Measurements from ENCODE around the gene DNAH1. TPM values are rescaled to one million over a fixed set of nuclear protein-coding genes. Genes with fewer than 3 reads are reported as not detected.

The DNAH1 gene
- total and polyA plus RNA-seq, 4 donors = 0.88 to 24.1 (median 10.8) TPM

GRCh38 chr3:52325686-52326085 lies 9.6 kb downstream of the DNAH1 start:
- Histone ChIP-seq H3K9me3 (ENCODE audit: control insufficient read depth, low read length) (no peaks in the 10 kb centered on the region), H3K27ac (ENCODE audit: low read depth in 1 of 2, low read length in 2 of 2) (no peak overlapping the region), H3K4me3 (ENCODE audit: low read length in 2 of 2) (no peak overlapping the region), H3K4me1 (ENCODE audit: control insufficient read depth in 1 of 2, insufficient read depth in 2 of 2, low read length in 2 of 2) (no peaks in the 10 kb centered on the region), H3K36me3 (ENCODE audit: control insufficient read depth in 1 of 2, insufficient read depth in 2 of 2, low read length in 1 of 2) (no peaks in the 10 kb centered on the region), H3K27me3 (ENCODE audit: control insufficient read depth in 1 of 2, insufficient read depth in 2 of 2, low read length in 1 of 2) (no peaks in the 10 kb centered on the region)
- intact Hi-C loops (cut with DNase I) = no loop called here
- no peak for ATAC-seq (ENCODE audit: low FRiP score)
- no peak for DNase-seq

- Histone ChIP-seq H3K4me3 (ENCODE audit: low read length in 2 of 2) (no peak overlapping the region), H3K36me3 (ENCODE audit: control insufficient read depth in 1 of 2, insufficient read depth in 2 of 2, low read length in 1 of 2) (no peaks in the 10 kb centered on the region), H3K27me3 (ENCODE audit: control insufficient read depth in 1 of 2, insufficient read depth in 2 of 2, low read length in 1 of 2) (no peaks in the 10 kb centered on the region), H3K27ac (ENCODE audit: low read depth in 1 of 2, low read length in 2 of 2) (no peak overlapping the region), H3K9me3 (ENCODE audit: control insufficient read depth, low read length) (no peaks in the 10 kb centered on the region), H3K4me1 (ENCODE audit: control insufficient read depth in 1 of 2, insufficient read depth in 2 of 2, low read length in 2 of 2) (no peaks in the 10 kb centered on the region)
- intact Hi-C loops (cut with DNase I) = no loop called here
- ATAC-seq (ENCODE audit: low FRiP score) (no peak), DNase-seq (no peak)
- 82 to 87% methylated on average over 6 of the region's 6 CpGs for WGBS, 2 donors
These were observed 10.9 kb downstream of the DNAH1 start for GRCh38 chr3:52326976-52327375.

GRCh38 chr3:52327486-52328290 lies 11.6 kb downstream of the DNAH1 start:
- DNase-seq = no peak
- no peak for ATAC-seq (ENCODE audit: low FRiP score)
- 54 to 62% methylated on average over 5 of the region's 5 CpGs for WGBS, 2 donors
- Histone ChIP-seq H3K4me3 (ENCODE audit: low read length in 2 of 2) (no peak overlapping the region), H3K27ac (ENCODE audit: low read depth in 1 of 2, low read length in 2 of 2) (no peak overlapping the region), H3K27me3 (ENCODE audit: control insufficient read depth in 1 of 2, insufficient read depth in 2 of 2, low read length in 1 of 2) (no peaks in the 10 kb centered on the region), H3K9me3 (ENCODE audit: control insufficient read depth, low read length) (no peaks in the 10 kb centered on the region), H3K36me3 (ENCODE audit: control insufficient read depth in 1 of 2, insufficient read depth in 2 of 2, low read length in 1 of 2) (peaks cover 0 to 3% of the 10 kb centered on the region in 2 donors), H3K4me1 (ENCODE audit: control insufficient read depth in 1 of 2, insufficient read depth in 2 of 2, low read length in 2 of 2) (no peaks in the 10 kb centered on the region)
- intact Hi-C loops (cut with DNase I) = no loop called here

- no peaks in the 10 kb centered on the region for H3K27me3 ChIP-seq (ENCODE audit: control insufficient read depth in 1 of 2, insufficient read depth in 2 of 2, low read length in 1 of 2)
- no peak for ATAC-seq (ENCODE audit: low FRiP score)
- H3K9me3 ChIP-seq (ENCODE audit: control insufficient read depth, low read length) = no peaks in the 10 kb centered on the region
- no peak overlapping the region for H3K27ac ChIP-seq (ENCODE audit: low read depth in 1 of 2, low read length in 2 of 2)
- no peaks in the 10 kb centered on the region for H3K4me1 ChIP-seq (ENCODE audit: control insufficient read depth in 1 of 2, insufficient read depth in 2 of 2, low read length in 2 of 2)
- 84 to 92% methylated on average over 5 of the region's 5 CpGs for WGBS, 2 donors
- H3K36me3 ChIP-seq (ENCODE audit: control insufficient read depth in 1 of 2, insufficient read depth in 2 of 2, low read length in 1 of 2) = peaks cover 0 to 3% of the 10 kb centered on the region in 2 donors
- no peak for DNase-seq
- H3K4me3 ChIP-seq (ENCODE audit: low read length in 2 of 2) = no peak overlapping the region
- intact Hi-C loops (cut with DNase I) = no loop called here
These were observed 12.5 kb downstream of the DNAH1 start for GRCh38 chr3:52328536-52329080.

- no peak for DNase-seq
- peaks cover 0 to 3% of the 10 kb centered on the region in 2 donors for H3K36me3 ChIP-seq (ENCODE audit: control insufficient read depth in 1 of 2, insufficient read depth in 2 of 2, low read length in 1 of 2)
These were observed 14.2 kb downstream of the DNAH1 start for GRCh38 chr3:52330194-52330805.

GRCh38 chr3:52331091-52331490 lies 15.0 kb downstream of the DNAH1 start:
- H3K36me3 ChIP-seq (ENCODE audit: control insufficient read depth in 1 of 2, insufficient read depth in 2 of 2, low read length in 1 of 2) = peaks cover 0 to 3% of the 10 kb centered on the region in 2 donors
- ATAC-seq (ENCODE audit: low FRiP score) (no peak), DNase-seq (no peak)
- no peak overlapping the region for H3K4me3 ChIP-seq (ENCODE audit: low read length in 2 of 2)
- H3K9me3 ChIP-seq (ENCODE audit: control insufficient read depth, low read length) = no peaks in the 10 kb centered on the region
- no peaks in the 10 kb centered on the region for H3K4me1 ChIP-seq (ENCODE audit: control insufficient read depth in 1 of 2, insufficient read depth in 2 of 2, low read length in 2 of 2)
- H3K27me3 ChIP-seq (ENCODE audit: control insufficient read depth in 1 of 2, insufficient read depth in 2 of 2, low read length in 1 of 2) = no peaks in the 10 kb centered on the region
- intact Hi-C loops (cut with DNase I) = no loop called here
- no peak overlapping the region for H3K27ac ChIP-seq (ENCODE audit: low read depth in 1 of 2, low read length in 2 of 2)
- WGBS, 2 donors = 91 to 92% methylated on average over 12 of the region's 12 CpGs

More at GRCh38 chr3:52330194-52330805, 14.2 kb downstream of the DNAH1 start:
- H3K4me1 ChIP-seq (ENCODE audit: control insufficient read depth in 1 of 2, insufficient read depth in 2 of 2, low read length in 2 of 2) = no peaks in the 10 kb centered on the region
- intact Hi-C loops (cut with DNase I) = no loop called here
- no peak for ATAC-seq (ENCODE audit: low FRiP score)
- no peak overlapping the region for H3K27ac ChIP-seq (ENCODE audit: low read depth in 1 of 2, low read length in 2 of 2)
- H3K9me3 ChIP-seq (ENCODE audit: control insufficient read depth, low read length) = no peaks in the 10 kb centered on the region
- no peak overlapping the region for H3K4me3 ChIP-seq (ENCODE audit: low read length in 2 of 2)
- H3K27me3 ChIP-seq (ENCODE audit: control insufficient read depth in 1 of 2, insufficient read depth in 2 of 2, low read length in 1 of 2) = no peaks in the 10 kb centered on the region
- 84 to 88% methylated on average over 9 of the region's 9 CpGs for WGBS, 2 donors

- H3K9me3 ChIP-seq (ENCODE audit: control insufficient read depth, low read length) = no peaks in the 10 kb centered on the region
- no peak for ATAC-seq (ENCODE audit: low FRiP score)
- H3K4me3 ChIP-seq (ENCODE audit: low read length in 2 of 2) = no peak overlapping the region
- DNase-seq = no peak
- intact Hi-C loops (cut with DNase I) = no loop called here
- H3K36me3 ChIP-seq (ENCODE audit: control insufficient read depth in 1 of 2, insufficient read depth in 2 of 2, low read length in 1 of 2) = peaks cover 0 to 3% of the 10 kb centered on the region in 2 donors
- H3K4me1 ChIP-seq (ENCODE audit: control insufficient read depth in 1 of 2, insufficient read depth in 2 of 2, low read length in 2 of 2) = no peaks in the 10 kb centered on the region
- no peaks in the 10 kb centered on the region for H3K27me3 ChIP-seq (ENCODE audit: control insufficient read depth in 1 of 2, insufficient read depth in 2 of 2, low read length in 1 of 2)
- H3K27ac ChIP-seq (ENCODE audit: low read depth in 1 of 2, low read length in 2 of 2) = no peak overlapping the region
- 93 to 94% methylated on average over 15 of the region's 15 CpGs for WGBS, 2 donors
These were observed 15.8 kb downstream of the DNAH1 start for GRCh38 chr3:52331906-52332305.

GRCh38 chr3:52333869-52334557 lies 17.9 kb downstream of the DNAH1 start:
- Histone ChIP-seq H3K4me3 (ENCODE audit: low read length in 2 of 2) (no peak overlapping the region), H3K27me3 (ENCODE audit: control insufficient read depth in 1 of 2, insufficient read depth in 2 of 2, low read length in 1 of 2) (no peaks in the 10 kb centered on the region), H3K27ac (ENCODE audit: low read depth in 1 of 2, low read length in 2 of 2) (no peak overlapping the region), H3K9me3 (ENCODE audit: control insufficient read depth, low read length) (no peaks in the 10 kb centered on the region), H3K4me1 (ENCODE audit: control insufficient read depth in 1 of 2, insufficient read depth in 2 of 2, low read length in 2 of 2) (no peaks in the 10 kb centered on the region), H3K36me3 (ENCODE audit: control insufficient read depth in 1 of 2, insufficient read depth in 2 of 2, low read length in 1 of 2) (peaks cover 0 to 3% of the 10 kb centered on the region in 2 donors)
- no peak for ATAC-seq (ENCODE audit: low FRiP score)
- 89 to 94% methylated on average over 4 of the region's 4 CpGs for WGBS, 2 donors
- DNase-seq = no peak
- intact Hi-C loops (cut with DNase I) = no loop called here

All from aorta (tissue), 5 donors.